Measurements from ENCODE around the gene EZH1. TPM values are rescaled to one million over a fixed set of nuclear protein-coding genes. Genes with fewer than 3 reads are reported as not detected.

Gene EZH1
- total RNA-seq, 1 experiment from 2014 or later: 22.8 TPM

GRCh38 chr17:42677921-42678781 lies 66.7 kb downstream of the EZH1 start:
- H2AFZ ChIP-seq: peak overlapping the region; percentile 76
- TSS peak; percentile 88 for BruUV-seq (replicated peaks)
- H3K27ac ChIP-seq: peak overlapping the region; percentile 61
- peaks cover 45% of the 10 kb centered on the region for H3F3A ChIP-seq (ENCODE audit: insufficient read depth, low read depth)
- peak overlapping the region; percentile 79 for H3K4me2 ChIP-seq
- ChIA-PET POLR2A (ENCODE audit: unreplicated experiment) (interaction anchor here (0.6 to 0.7 kb wide), 2 partner anchors 55 to 69 kb away, joined by 5 to 8 read pairs; partner anchors contain the start of genes RETREG3 and TUBG1), CTCF (interaction anchor here (0.5 to 2.5 kb wide), 6 partner anchors 10 to 287 kb away, joined by 3 to 11 read pairs (median 6); partner anchors contain the start of gene TUBG1)
- TF ChIP-seq, protein P1, sequence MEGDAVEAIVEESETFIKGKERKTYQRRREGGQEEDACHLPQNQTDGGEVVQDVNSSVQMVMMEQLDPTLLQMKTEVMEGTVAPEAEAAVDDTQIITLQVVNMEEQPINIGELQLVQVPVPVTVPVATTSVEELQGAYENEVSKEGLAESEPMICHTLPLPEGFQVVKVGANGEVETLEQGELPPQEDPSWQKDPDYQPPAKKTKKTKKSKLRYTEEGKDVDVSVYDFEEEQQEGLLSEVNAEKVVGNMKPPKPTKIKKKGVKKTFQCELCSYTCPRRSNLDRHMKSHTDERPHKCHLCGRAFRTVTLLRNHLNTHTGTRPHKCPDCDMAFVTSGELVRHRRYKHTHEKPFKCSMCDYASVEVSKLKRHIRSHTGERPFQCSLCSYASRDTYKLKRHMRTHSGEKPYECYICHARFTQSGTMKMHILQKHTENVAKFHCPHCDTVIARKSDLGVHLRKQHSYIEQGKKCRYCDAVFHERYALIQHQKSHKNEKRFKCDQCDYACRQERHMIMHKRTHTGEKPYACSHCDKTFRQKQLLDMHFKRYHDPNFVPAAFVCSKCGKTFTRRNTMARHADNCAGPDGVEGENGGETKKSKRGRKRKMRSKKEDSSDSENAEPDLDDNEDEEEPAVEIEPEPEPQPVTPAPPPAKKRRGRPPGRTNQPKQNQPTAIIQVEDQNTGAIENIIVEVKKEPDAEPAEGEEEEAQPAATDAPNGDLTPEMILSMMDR (conservative IDR thresholded peaks at IDR 0.05): no peak
- no peak for TF ChIP-seq EZH2 (IDR thresholded peaks at IDR 0.05; ENCODE audit: low read depth)
- H3K9me3 ChIP-seq (ENCODE audit: insufficient read depth, low read depth): no peaks in the 10 kb centered on the region
- no peaks in the 10 kb centered on the region for H3K27me3 ChIP-seq (ENCODE audit: insufficient read depth, low read depth)
- peaks cover 54% of the 10 kb centered on the region for H3K4me1 ChIP-seq (replicated peaks; ENCODE audit: insufficient read depth)
- intact Hi-C loops (cut with micrococcal nuclease; ENCODE audit: unreplicated experiment): loop anchor here (1.0 to 5.0 kb wide), 4 partner anchors 11 to 351 kb away; partner anchors contain the start of genes CAVIN1, RETREG3 and TUBG1
- peak overlapping the region; percentile 65 for H3K4me3 ChIP-seq
- H4K20me1 ChIP-seq (ENCODE audit: insufficient read depth): no peaks in the 10 kb centered on the region
- peaks cover 31% of the 10 kb centered on the region for H3K79me2 ChIP-seq (ENCODE audit: low read depth)
- no peaks in the 10 kb centered on the region for H3K36me3 ChIP-seq (ENCODE audit: low read depth)
- DNase-seq: peak; percentile 81 to 86
- no peaks in the 10 kb centered on the region for H3K9me2 ChIP-seq (ENCODE audit: insufficient read depth)

- Histone ChIP-seq H4K20me1 (ENCODE audit: insufficient read depth) (no peaks in the 10 kb centered on the region), H3K4me3 (peak overlapping the region; percentile 95), H3K79me2 (ENCODE audit: low read depth) (peaks cover 32% of the 10 kb centered on the region), H3K27ac (peak overlapping the region; percentile 61), H3F3A (ENCODE audit: insufficient read depth, low read depth) (peaks cover 37% of the 10 kb centered on the region), H3K9me2 (ENCODE audit: insufficient read depth) (no peaks in the 10 kb centered on the region), H3K4me2 (peak overlapping the region; percentile 93), H2AFZ (peak overlapping the region; percentile 76), H3K27me3 (ENCODE audit: insufficient read depth, low read depth) (no peaks in the 10 kb centered on the region), H3K9me3 (ENCODE audit: insufficient read depth, low read depth) (no peaks in the 10 kb centered on the region), H3K36me3 (ENCODE audit: low read depth) (no peaks in the 10 kb centered on the region), H3K4me1 (replicated peaks; ENCODE audit: insufficient read depth) (peaks cover 46% of the 10 kb centered on the region)
- no peak for TF ChIP-seq EZH2 (IDR thresholded peaks at IDR 0.05; ENCODE audit: low read depth)
- TF ChIP-seq, protein P1 (conservative IDR thresholded peaks at IDR 0.05): no peak
- POLR2A ChIA-PET (ENCODE audit: unreplicated experiment): interaction anchor here (0.5 to 0.7 kb wide), 4 partner anchors 55 to 877 kb away, joined by 3 to 10 read pairs (median 6); no protein-coding TSS in a partner anchor
- TSS peak; percentile 46 for BruUV-seq (replicated peaks)
- intact Hi-C loops (cut with micrococcal nuclease; ENCODE audit: unreplicated experiment): loop anchor here (1.0 to 5.0 kb wide), 3 partner anchors 68 to 350 kb away; partner anchors contain the start of genes CAVIN1, RETREG3 and TUBG1
- DNase-seq: peak; percentile 94 to 98
- CTCF ChIA-PET: interaction anchor here (0.6 to 2.4 kb wide), 5 partner anchors 10 to 99 kb away, joined by 3 to 5 read pairs (median 5); no protein-coding TSS in a partner anchor
These were observed 67.6 kb downstream of the EZH1 start for GRCh38 chr17:42677012-42677857.

All from PC-9 (cell line).